ENCODE measurements around the gene MYT1. TPM values are rescaled to one million over a fixed set of nuclear protein-coding genes. Genes with fewer than 3 reads are reported as not detected.

The MYT1 gene
- total and polyA plus RNA-seq, 2 of the 13 experiments (the other 11 are each of a cell fraction or from before 2014, with no cell fraction given): 0.58 to 2.5 TPM

- peaks cover 13 to 49% of the 10 kb centered on the region in 2 experiments; a peak in 4 of 5 replicates for H3K27me3 ChIP-seq (ENCODE audit: control insufficient read depth in 1 of 2, insufficient read depth in 2 of 2, low read length in 2 of 2)
- ChIA-PET CTCF (ENCODE audit: low intra/inter-chr PET ratio, low total read pairs) (no interaction called here), POLR2A (interaction anchor here (0.6 to 3.0 kb wide), 2 partner anchors 12 to 25 kb away, joined by 3 to 8 read pairs; partner anchors contain the start of gene PCMTD2)
- in situ Hi-C loops (cut with HindIII; ENCODE audit: extremely low pct_ligation_motif_present, low pct_unique_long_range_greater_than_20kb) (no loop called here), intact Hi-C loops (cut with micrococcal nuclease; ENCODE audit: unreplicated experiment) (no loop called here)
- no TSS peak for BruUV-seq (replicated peaks)
- no peaks in the 10 kb centered on the region for H3K36me3 ChIP-seq (replicated peaks in 1 of 2; ENCODE audit: control insufficient read depth in 1 of 2, insufficient read depth in 2 of 2, low read length in 2 of 2)
- TF ChIP-seq FOXA1 (IDR thresholded peaks at IDR 0.05) (no peak), FOXA1 (CRISPR knock-in tag; IDR thresholded peaks at IDR 0.05) (0 out of 2 replicates have a peak, but pooled peaks have one; percentile 18), ZNF326 (CRISPR knock-in tag; IDR thresholded peaks at IDR 0.05; ENCODE audit: borderline replicate concordance) (no peak), HNRNPUL1 (IDR thresholded peaks at IDR 0.05; ENCODE audit: low read depth, low read length) (no peak), KIAA2018 (CRISPR knock-in tag; IDR thresholded peaks at IDR 0.05; ENCODE audit: borderline replicate concordance) (no peak), HINFP (CRISPR knock-in tag; IDR thresholded peaks at IDR 0.05; ENCODE audit: low read depth) (no peak), MIER3 (CRISPR knock-in tag; IDR thresholded peaks at IDR 0.05; ENCODE audit: borderline replicate concordance) (no peak), ERF (CRISPR knock-in tag; IDR thresholded peaks at IDR 0.05) (no peak), DRAP1 (CRISPR knock-in tag; IDR thresholded peaks at IDR 0.05) (no peak), ZKSCAN1 (IDR thresholded peaks at IDR 0.05; ENCODE audit: low read length) (no peak)
- no peak for FAIRE-seq
- no peak overlapping the region for H3K4me2 ChIP-seq (ENCODE audit: low read depth, low read length)
- no peaks in the 10 kb centered on the region for H4K20me1 ChIP-seq (ENCODE audit: insufficient read depth, low read length)
- H3K27ac ChIP-seq (ENCODE audit: extremely low read length, insufficient read depth, low read length): no peak overlapping the region
- H3K9me3 ChIP-seq (ENCODE audit: low read length): no peaks in the 10 kb centered on the region
- no peak overlapping the region for H2AFZ ChIP-seq (ENCODE audit: low read length)
- 57% methylated on average over 22 of the region's 22 CpGs for WGBS (ENCODE audit: low lambda C conversion rate)
- H3K79me2 ChIP-seq (ENCODE audit: insufficient read depth, low read length): no peaks in the 10 kb centered on the region
- H3K9ac ChIP-seq (ENCODE audit: insufficient read depth, low read depth, low read length): no peak overlapping the region
- no peak overlapping the region for H3K4me3 ChIP-seq (replicated peaks in 1 of 3; ENCODE audit: insufficient read depth in 1 of 3, low read depth in 2 of 3, low read length in 3 of 3)
- ATAC-seq: no peak
- no peak for DNase-seq (ENCODE audit: low spot score)
- H3K4me1 ChIP-seq (ENCODE audit: insufficient read depth, low read length): peaks cover 28% of the 10 kb centered on the region
Observed at GRCh38 chr20:64230461-64231145, 66.4 kb downstream of the MYT1 start.

All from HepG2 (cell line).